GM12875 (cell line): ENCODE measurements around the gene PARVB.
A peak's percentile ranks its signal among the peaks of the same experiment; 100 is the strongest.

Source experiments
- H3K4me3 ChIP-seq: one replicate; pipeline ENCODE4 v1.5.1; 2011; ENCODE audit warnings: low read depth, low read length, control low read depth
- TF ChIP-seq, protein P1 (sequence below): IDR thresholded peaks from 2 replicates; pipeline ENCODE4 v1.5.1; 2011; ENCODE audit warnings: low read depth, mild to moderate bottlenecking, control low read depth, inconsistent platforms, low read length, moderate library complexity, borderline replicate concordance; ENCODE audit not compliant: insufficient read depth

The PARVB gene

DNA sequence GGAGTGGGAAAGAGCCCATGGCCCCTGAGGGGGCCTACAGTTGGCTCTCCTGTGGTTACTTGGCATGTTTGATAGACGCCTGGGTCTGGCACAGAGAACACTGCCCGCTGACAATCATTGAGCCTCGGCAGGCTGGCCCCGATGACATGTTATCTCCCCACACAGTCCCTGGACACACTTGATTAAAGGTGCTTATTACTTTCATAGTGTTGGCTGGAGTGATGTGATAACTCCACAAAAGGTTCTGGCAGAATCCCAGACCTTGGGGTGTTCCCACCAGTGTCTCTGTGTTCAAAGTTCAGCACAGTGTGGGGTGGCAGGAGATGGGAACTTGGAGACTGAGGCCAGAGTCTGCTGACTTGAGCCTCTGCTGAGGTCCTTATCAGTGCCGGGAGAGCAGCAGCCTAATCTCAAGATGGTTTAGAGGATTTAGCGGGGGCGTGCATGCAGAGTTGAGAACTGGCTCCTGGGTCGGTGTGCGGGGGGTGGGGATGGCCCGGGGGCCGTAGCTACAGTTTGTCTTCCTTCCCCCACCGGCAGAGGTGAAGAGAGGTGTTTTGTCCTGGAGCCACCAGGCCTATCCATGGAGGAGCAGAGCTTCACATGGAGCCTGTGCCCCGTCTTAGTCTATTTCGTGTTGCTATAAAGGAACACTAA lies 22.5 kb downstream of the PARVB start:
- H3K4me3 ChIP-seq = no peak overlapping the region

DNA sequence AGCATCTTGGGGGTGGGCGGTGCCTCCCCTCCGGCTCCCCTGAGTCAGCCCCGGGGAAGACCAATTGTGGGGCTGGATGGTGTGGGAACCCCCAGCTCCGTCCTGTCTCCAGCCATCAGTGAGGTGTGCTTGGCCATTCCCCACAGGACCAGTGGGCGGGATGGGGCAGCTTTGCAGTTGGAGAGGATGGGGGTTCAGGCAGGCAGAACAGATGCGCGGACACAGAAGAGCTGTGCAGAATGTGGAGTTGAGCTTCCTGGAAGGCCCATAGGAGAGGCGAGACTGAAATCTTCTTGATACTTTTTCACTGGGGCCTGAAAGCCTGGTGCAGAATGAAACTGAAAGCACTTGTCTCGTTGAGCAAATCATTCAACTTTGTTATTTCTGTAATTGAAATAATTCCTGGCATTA lies 23.8 kb downstream of the PARVB start:
- H3K4me3 ChIP-seq = peak overlapping the region; percentile 16
- TF ChIP-seq, protein P1, sequence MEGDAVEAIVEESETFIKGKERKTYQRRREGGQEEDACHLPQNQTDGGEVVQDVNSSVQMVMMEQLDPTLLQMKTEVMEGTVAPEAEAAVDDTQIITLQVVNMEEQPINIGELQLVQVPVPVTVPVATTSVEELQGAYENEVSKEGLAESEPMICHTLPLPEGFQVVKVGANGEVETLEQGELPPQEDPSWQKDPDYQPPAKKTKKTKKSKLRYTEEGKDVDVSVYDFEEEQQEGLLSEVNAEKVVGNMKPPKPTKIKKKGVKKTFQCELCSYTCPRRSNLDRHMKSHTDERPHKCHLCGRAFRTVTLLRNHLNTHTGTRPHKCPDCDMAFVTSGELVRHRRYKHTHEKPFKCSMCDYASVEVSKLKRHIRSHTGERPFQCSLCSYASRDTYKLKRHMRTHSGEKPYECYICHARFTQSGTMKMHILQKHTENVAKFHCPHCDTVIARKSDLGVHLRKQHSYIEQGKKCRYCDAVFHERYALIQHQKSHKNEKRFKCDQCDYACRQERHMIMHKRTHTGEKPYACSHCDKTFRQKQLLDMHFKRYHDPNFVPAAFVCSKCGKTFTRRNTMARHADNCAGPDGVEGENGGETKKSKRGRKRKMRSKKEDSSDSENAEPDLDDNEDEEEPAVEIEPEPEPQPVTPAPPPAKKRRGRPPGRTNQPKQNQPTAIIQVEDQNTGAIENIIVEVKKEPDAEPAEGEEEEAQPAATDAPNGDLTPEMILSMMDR = no peak

More for the DNA sequence above, 22.5 kb downstream of the PARVB start:
- TF ChIP-seq, protein P1 = no peak

DNA sequence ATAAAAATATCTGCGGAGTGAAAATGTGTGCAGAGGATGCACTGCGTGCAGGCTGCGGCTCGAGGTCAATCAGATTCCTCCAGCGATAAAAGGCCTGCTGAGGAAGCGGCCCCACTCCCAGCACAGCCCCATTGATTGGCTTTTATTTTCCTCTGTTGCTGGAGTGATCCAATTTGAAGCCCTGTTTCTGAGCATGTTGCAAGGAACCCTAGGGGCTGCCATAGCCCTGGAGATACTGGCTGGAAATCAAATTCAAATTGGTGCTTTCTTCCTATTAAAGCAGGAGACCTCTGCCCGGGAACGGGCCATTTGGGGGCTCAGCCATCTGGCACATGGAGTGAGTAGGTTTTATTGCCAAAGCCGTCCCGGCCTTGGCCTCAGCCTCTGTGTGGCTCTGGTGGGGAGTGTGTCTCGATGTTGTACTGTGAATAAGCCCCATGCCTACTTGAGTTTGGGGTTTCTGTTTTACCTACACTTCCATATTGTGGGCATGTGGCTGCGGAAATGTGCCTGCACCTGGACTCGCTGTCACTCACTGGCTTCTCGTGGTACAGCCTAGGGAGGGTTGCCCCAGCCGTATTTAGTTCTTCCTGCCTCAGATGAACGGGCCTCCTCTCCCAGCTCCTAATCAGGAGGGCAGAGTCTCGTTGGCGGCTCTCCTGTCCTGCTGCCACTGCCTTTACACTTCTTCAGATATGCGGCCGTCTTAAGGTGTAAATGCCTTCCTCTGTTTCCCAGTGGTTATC lies 25.6 kb downstream of the PARVB start:
- TF ChIP-seq, protein P1 = no peak
- H3K4me3 ChIP-seq = no peak overlapping the region

DNA sequence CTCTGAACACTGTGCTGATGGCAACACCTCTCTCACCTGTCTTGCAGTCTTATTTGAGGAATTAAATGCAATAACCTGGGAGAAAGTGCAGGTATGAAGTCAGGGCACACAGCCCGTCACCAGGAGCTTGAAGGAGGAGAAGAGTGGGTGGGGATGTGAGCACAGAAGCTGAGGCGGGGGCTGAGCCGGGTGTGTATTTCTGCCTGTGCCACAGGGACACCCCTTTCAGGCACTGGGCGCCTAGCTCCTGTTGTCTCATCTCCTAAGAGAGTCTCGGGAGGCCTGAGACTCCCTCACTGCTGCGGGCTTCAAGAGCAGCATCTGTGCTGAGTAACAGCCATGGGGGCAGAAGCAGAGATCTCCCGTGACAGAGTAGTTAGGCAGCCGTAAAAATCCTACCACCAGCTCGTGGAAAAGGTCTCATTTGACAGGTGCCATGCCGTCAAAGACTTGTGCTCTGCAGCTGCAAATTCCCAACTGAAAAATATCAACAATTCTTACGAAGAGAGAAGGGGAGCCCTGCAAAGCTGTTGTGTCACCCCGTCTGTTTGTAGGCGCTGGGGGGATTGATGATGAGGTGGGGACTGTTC lies 26.8 kb downstream of the PARVB start:
- TF ChIP-seq, protein P1 = no peak
- H3K4me3 ChIP-seq = no peak overlapping the region

DNA sequence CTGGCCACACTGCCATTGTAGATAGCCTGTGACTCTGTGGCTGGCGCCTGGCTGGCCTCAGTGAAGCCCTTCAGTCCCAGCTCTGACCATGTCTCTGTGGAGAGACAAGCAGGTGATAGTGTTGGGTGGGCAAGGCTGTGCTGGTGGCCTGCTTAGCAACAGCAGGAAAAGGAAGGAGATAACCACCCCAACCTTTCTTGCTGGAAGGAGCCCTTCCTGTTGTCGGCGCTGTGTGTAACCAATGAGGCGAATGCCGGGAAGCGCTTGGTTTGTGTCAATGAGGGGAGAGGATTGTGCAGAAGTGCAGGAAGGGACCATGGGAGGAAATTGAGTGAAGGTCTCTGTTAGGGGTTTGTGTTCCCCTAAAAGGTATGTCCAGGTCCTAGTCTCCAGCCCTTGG lies 27.3 kb downstream of the PARVB start:
- TF ChIP-seq, protein P1 = no peak
- H3K4me3 ChIP-seq = no peak overlapping the region

DNA sequence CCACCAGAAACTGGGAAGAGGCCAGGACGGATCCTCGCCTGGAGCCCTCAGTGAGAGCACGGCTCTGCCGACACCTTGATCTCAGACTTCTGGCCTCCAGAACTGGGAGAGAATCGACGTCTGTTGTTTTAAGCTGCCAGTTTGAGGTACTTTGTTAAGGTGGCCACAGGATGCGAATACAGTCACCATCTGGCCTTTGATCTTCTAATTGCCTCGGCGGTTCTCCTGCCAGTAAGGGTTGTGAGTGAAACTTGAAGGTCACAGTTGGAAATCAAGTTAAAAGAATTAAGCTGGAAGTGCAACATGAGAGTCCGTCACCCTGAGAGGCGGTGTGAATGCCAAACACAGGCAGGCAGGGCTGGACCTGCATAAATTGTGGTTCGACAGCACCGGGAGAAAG lies 27.9 kb downstream of the PARVB start:
- TF ChIP-seq, protein P1 = no peak

More for the DNA sequence above, 27.9 kb downstream of the PARVB start:
- no peak overlapping the region for H3K4me3 ChIP-seq
